ENCODE results near the gene CLEC19A. TPM values are rescaled to one million over a fixed set of nuclear protein-coding genes. Genes with fewer than 3 reads are reported as not detected.

Gene CLEC19A
- total and polyA plus RNA-seq, 9 donors = not detected

DNA sequence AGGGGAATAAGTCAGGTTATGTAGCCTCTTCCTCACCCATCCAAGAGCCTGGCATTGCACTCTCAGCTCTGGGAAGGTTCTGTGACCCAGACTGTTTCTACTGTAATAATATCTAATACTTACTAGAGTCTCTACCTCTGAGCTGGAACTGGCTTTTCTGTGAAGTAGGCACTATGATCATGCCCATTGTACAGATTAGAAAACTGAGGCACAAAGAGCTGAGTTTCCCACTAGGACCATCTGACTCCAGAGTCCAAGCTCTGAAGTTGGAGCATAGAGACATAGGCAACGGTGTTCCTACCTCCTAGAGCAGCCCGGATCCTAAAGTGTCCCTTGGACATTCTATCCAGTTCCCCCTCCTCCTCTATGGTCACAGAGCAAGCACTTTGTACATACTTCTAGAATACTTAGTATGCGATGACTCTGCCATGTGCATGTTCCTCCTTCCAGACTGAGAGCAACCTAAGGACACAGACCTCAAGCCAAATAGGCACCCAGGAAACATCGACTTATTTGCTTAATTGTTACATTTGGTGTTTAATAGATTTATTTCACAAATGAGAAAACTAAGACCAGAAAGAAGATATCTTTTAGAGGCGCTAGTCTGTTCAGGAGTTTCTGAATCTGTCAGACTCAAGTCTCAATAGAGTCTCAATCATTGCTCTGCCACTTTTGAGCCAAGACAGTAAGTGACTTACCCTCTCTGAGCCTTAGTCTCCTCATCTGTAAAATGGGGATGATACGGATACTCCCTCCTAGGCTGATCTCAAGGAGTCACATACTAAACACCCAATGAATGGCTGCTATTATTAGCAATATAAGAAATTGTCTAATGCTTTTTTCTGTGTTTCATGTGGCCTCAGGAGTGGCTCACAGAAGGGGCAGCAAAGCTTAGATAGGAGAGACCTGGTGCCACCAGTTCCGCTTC, 3.6 kb downstream of the CLEC19A start:
- no peaks in the 10 kb centered on the region for H3K36me3 ChIP-seq
- no peaks in the 10 kb centered on the region for H3K4me1 ChIP-seq (ENCODE audit: insufficient read depth)
- intact Hi-C loops (cut with DNase I) = no loop called here

GRCh38 chr16:19289811-19290485, 4.4 kb downstream of the CLEC19A start:
- no peaks in the 10 kb centered on the region for H3K27me3 ChIP-seq
- intact Hi-C loops (cut with DNase I) = no loop called here

More for the DNA sequence above, 3.6 kb downstream of the CLEC19A start:
- Histone ChIP-seq H3K27ac (no peak overlapping the region), H3K4me3 (no peak overlapping the region), H3K9me3 (no peaks in the 10 kb centered on the region), H3K27me3 (no peaks in the 10 kb centered on the region)
- TF ChIP-seq EP300 (IDR thresholded peaks at IDR 0.05) (no peak), POLR2A (IDR thresholded peaks at IDR 0.05) (no peak)
- TF ChIP-seq, protein P1, sequence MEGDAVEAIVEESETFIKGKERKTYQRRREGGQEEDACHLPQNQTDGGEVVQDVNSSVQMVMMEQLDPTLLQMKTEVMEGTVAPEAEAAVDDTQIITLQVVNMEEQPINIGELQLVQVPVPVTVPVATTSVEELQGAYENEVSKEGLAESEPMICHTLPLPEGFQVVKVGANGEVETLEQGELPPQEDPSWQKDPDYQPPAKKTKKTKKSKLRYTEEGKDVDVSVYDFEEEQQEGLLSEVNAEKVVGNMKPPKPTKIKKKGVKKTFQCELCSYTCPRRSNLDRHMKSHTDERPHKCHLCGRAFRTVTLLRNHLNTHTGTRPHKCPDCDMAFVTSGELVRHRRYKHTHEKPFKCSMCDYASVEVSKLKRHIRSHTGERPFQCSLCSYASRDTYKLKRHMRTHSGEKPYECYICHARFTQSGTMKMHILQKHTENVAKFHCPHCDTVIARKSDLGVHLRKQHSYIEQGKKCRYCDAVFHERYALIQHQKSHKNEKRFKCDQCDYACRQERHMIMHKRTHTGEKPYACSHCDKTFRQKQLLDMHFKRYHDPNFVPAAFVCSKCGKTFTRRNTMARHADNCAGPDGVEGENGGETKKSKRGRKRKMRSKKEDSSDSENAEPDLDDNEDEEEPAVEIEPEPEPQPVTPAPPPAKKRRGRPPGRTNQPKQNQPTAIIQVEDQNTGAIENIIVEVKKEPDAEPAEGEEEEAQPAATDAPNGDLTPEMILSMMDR (IDR thresholded peaks at IDR 0.05) = no peak
- 77 to 81% (median 78%) methylated on average over 7 of the region's 7 CpGs for WGBS, 3 donors
- no peak for DNase-seq

GRCh38 chr16:19290860-19291259, 5.3 kb downstream of the CLEC19A start:
- intact Hi-C loops (cut with DNase I) = no loop called here
- Histone ChIP-seq H3K4me3 (no peak overlapping the region), H3K27me3 (no peaks in the 10 kb centered on the region), H3K4me1 (ENCODE audit: insufficient read depth) (no peaks in the 10 kb centered on the region), H3K36me3 (no peaks in the 10 kb centered on the region), H3K27ac (no peak overlapping the region), H3K9me3 (no peaks in the 10 kb centered on the region)
- TF ChIP-seq, protein P1 (IDR thresholded peaks at IDR 0.05) = no peak
- no peak for TF ChIP-seq EP300 (IDR thresholded peaks at IDR 0.05)
- no peak for TF ChIP-seq POLR2A (IDR thresholded peaks at IDR 0.05)
- DNase-seq = no peak
- WGBS, 3 donors = 74 to 85% (median 80%) methylated on average over 2 of the region's 2 CpGs

More at GRCh38 chr16:19289811-19290485, 4.4 kb downstream of the CLEC19A start:
- H3K36me3 ChIP-seq = no peaks in the 10 kb centered on the region
- WGBS, 3 donors = 22 to 31% (median 24%) methylated on average over 7 of the region's 7 CpGs
- H3K9me3 ChIP-seq = no peaks in the 10 kb centered on the region
- no peak overlapping the region for H3K4me3 ChIP-seq
- TF ChIP-seq, protein P1 (IDR thresholded peaks at IDR 0.05) = no peak
- TF ChIP-seq EP300 (IDR thresholded peaks at IDR 0.05) = no peak
- TF ChIP-seq POLR2A (IDR thresholded peaks at IDR 0.05) = no peak
- no peak overlapping the region for H3K27ac ChIP-seq
- DNase-seq = no peak
- no peaks in the 10 kb centered on the region for H3K4me1 ChIP-seq (ENCODE audit: insufficient read depth)

- TF ChIP-seq, protein P1 (IDR thresholded peaks at IDR 0.05) = no peak
- TF ChIP-seq EP300 (IDR thresholded peaks at IDR 0.05) (no peak), POLR2A (IDR thresholded peaks at IDR 0.05) (no peak)
- DNase-seq = no peak
- no peak overlapping the region for H3K4me3 ChIP-seq
- H3K4me1 ChIP-seq (ENCODE audit: insufficient read depth) = no peaks in the 10 kb centered on the region
- no peak overlapping the region for H3K27ac ChIP-seq
- no peaks in the 10 kb centered on the region for H3K9me3 ChIP-seq
- intact Hi-C loops (cut with DNase I) = no loop called here
- H3K27me3 ChIP-seq = no peaks in the 10 kb centered on the region
- no peaks in the 10 kb centered on the region for H3K36me3 ChIP-seq
- 36 to 41% (median 38%) methylated on average over 4 of the region's 4 CpGs for WGBS, 3 donors
These were observed 5.9 kb downstream of the CLEC19A start for GRCh38 chr16:19291475-19291874.

Measured in ovary (tissue), 9 donors.